RWPE2 (cell line): ENCODE data around the gene IMPDH1.

Experiments used
- ATAC-seq: fragments of 200-7000 bp; cut with Tn5 transposase; 3 replicates; pipeline ENCODE4 v1.9.1; 2021; ENCODE audit warnings: low read depth
- DNase-seq: peaks from one replicate; pipeline ENCODE4 v3.0.0-alpha.2; 2020; ENCODE audit warnings: low spot score
- H3K27ac ChIP-seq: fragments of 450-650 bp; 2 replicates; pipeline ENCODE4 v1.5.1; 2017; ENCODE audit warnings: mild to moderate bottlenecking; ENCODE audit not compliant: poor library complexity, severe bottlenecking
- H3K27me3 ChIP-seq: fragments of 250-450 bp; sonication (Bioruptor Pico); 2 replicates; pipeline ENCODE4 v1.5.1; 2021; ENCODE audit warnings: mild to moderate bottlenecking, moderate library complexity; ENCODE audit not compliant: insufficient read depth, poor library complexity, severe bottlenecking
- H3K36me3 ChIP-seq: fragments of 250-450 bp; sonication (Bioruptor Pico); 2 replicates; pipeline ENCODE4 v1.5.1; 2020; ENCODE audit warnings: low read depth, mild to moderate bottlenecking, moderate library complexity
- H3K4me1 ChIP-seq: fragments of 250-450 bp; sonication (Bioruptor Pico); 2 replicates; pipeline ENCODE4 v1.5.1; 2021; ENCODE audit warnings: mild to moderate bottlenecking, moderate library complexity; ENCODE audit not compliant: insufficient read depth, poor library complexity, severe bottlenecking
- H3K4me3 ChIP-seq: fragments of 250-450 bp; sonication (Bioruptor Pico); 2 replicates; pipeline ENCODE4 v1.5.1; 2021; ENCODE audit warnings: mild to moderate bottlenecking, moderate library complexity; ENCODE audit not compliant: severe bottlenecking
- H3K9me3 ChIP-seq: fragments of 250-450 bp; sonication (Bioruptor Pico); 2 replicates; pipeline ENCODE4 v1.5.1; 2021; ENCODE audit warnings: mild to moderate bottlenecking, moderate library complexity; ENCODE audit not compliant: severe bottlenecking
- CTCF ChIP-seq: fragments of 450-650 bp; IDR thresholded peaks from one replicate; pipeline ENCODE4 v1.5.1; 2017; ENCODE audit warnings: mild to moderate bottlenecking, moderate library complexity; ENCODE audit not compliant: poor library complexity, severe bottlenecking

IMPDH1 gene

GRCh38 chr7:128356546-128357216 is 53.1 kb downstream of the IMPDH1 start:
- Histone ChIP-seq H3K4me3 (no peak overlapping the region), H3K4me1 (no peaks in the 10 kb centered on the region), H3K27ac (no peak overlapping the region), H3K27me3 (peaks cover 17% of the 10 kb centered on the region), H3K36me3 (no peaks in the 10 kb centered on the region), H3K9me3 (no peaks in the 10 kb centered on the region)
- TF ChIP-seq CTCF = no peak
- no peak for DNase-seq
- no peak for ATAC-seq

DNA sequence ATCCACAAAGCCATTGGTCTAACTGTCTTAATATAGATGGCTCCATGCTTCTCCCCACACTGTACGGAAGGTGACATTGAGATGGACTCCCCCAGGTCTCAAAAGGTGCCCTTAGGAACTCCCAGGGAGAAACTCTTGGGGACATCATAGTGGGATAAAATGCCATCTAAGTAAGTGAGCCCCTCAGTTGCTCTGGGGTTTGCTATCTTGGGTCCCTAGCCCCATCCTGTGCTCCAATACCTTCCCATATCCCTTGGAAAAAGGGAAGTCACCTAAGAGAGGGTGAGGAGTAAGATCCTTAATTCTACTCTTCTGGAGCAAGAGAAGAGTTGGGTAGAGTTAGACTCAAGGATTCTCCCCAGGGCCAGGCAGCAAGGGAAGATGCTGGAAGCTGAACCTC is 56.2 kb downstream of the IMPDH1 start:
- TF ChIP-seq CTCF = no peak
- H3K27ac ChIP-seq = no peak overlapping the region
- H3K36me3 ChIP-seq = no peaks in the 10 kb centered on the region
- H3K4me1 ChIP-seq = no peaks in the 10 kb centered on the region
- H3K4me3 ChIP-seq = no peak overlapping the region
- ATAC-seq (no peak), DNase-seq (no peak)
- H3K9me3 ChIP-seq = no peaks in the 10 kb centered on the region
- peaks cover 22% of the 10 kb centered on the region for H3K27me3 ChIP-seq

DNA sequence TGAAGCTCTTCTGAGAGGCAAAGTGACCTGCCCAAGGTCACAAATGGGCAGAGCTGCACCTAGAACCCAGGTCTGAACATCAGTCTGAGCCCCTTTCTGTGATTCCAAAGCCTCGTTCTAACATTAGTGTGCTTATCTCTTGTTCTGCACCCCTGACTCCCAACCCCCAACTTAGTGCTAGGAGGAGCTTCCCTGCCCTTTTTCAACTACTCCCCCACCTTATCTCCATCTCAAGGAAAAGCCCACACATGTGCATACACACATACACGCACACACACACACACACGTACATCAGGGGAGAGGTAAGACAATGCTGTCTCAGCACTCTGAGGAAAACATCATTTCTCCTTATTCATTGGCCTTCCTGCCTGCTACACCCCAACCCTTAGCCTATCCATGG is 56.6 kb downstream of the IMPDH1 start:
- H3K9me3 ChIP-seq = no peaks in the 10 kb centered on the region
- no peak for TF ChIP-seq CTCF
- H3K36me3 ChIP-seq = no peaks in the 10 kb centered on the region
- no peaks in the 10 kb centered on the region for H3K4me1 ChIP-seq
- no peak for DNase-seq
- H3K4me3 ChIP-seq = no peak overlapping the region
- peaks cover 22% of the 10 kb centered on the region for H3K27me3 ChIP-seq
- no peak overlapping the region for H3K27ac ChIP-seq
- ATAC-seq = no peak

DNA sequence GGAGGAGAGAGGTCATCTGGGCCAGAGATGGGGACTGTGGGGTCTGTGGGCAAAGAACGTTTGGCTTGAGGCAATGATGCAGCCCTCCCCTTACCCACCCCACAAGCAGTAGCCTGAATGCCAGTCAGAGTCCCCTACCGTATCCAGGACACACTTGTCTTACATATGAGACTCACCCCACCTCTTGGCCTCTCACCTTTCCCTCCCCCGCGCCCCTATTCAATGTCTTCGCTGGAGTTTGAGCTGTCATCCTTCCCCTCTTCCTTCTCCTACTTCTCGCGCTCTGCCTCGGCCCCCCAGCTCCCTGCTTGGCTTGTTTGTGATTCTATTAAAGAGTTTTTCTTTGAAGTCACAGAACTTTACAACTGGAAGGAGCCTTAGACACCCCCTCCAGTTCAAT is 57.1 kb downstream of the IMPDH1 start:
- Histone ChIP-seq H3K4me1 (no peaks in the 10 kb centered on the region), H3K27ac (no peak overlapping the region), H3K9me3 (no peaks in the 10 kb centered on the region), H3K36me3 (no peaks in the 10 kb centered on the region), H3K27me3 (peaks cover 22% of the 10 kb centered on the region), H3K4me3 (no peak overlapping the region)
- ATAC-seq = no peak
- no peak for DNase-seq
- TF ChIP-seq CTCF = no peak

DNA sequence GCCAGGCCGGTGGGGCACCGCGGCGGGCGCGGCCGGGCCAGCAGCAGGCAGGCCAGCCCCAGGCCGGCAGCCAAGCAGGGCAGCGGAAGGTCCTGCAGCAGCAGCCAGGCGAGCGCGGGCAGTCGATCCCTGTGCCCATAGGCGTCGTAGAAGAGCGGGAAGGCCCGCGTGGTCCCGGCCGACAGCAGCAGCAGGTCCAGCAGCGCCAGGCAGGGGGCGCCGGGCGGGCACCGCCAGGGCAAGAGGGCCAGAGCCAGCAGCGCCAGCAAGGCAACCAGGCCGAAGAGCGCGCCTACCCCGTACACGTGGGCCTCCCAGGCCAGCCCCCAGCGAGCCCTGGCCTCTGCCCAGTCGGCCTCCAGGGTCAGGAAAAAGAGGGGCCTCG is 57.6 kb downstream of the IMPDH1 start:
- peak; percentile 65 for DNase-seq
- Histone ChIP-seq H3K27me3 (peaks cover 22% of the 10 kb centered on the region), H3K36me3 (no peaks in the 10 kb centered on the region), H3K4me1 (no peaks in the 10 kb centered on the region), H3K27ac (no peak overlapping the region), H3K4me3 (peak overlapping the region; percentile 12), H3K9me3 (no peaks in the 10 kb centered on the region)
- TF ChIP-seq CTCF = peak; percentile 71
- ATAC-seq = peak; percentile 77
